Daoy (cell line): ENCODE measurements around the gene ITGA6. TPM values are rescaled to one million over a fixed set of nuclear protein-coding genes. Genes with fewer than 3 reads are reported as not detected.

Experiments
- DNase-seq: peaks from one replicate; pipeline ENCODE4 v3.0.0-alpha.2; 2015; ENCODE audit warnings: low read depth
- total RNA-seq: library from RNA; depleted of rRNA; stranded (reverse); fragments of >200 nt; shearing (Covaris generic); gene quantifications from 2 replicates; pipeline ENCODE4 v1.2.3, GENCODE V29; 2014; rRNA removed

Gene ITGA6
- 27.4 and 42.4 TPM in 2 replicates for total RNA-seq

GRCh38 chr2:172427256-172427989 lies at the start of gene ITGA6:
Gene ITGA6 (plus strand): TSS chr2:172427586.
- DNase-seq = peak; percentile 80

GRCh38 chr2:172380436-172381274 lies 46.7 kb upstream of the ITGA6 start:
- no peak for DNase-seq

GRCh38 chr2:172381275-172382027 lies 45.9 kb upstream of the ITGA6 start:
- no peak for DNase-seq

GRCh38 chr2:172387361-172387760 lies 40.0 kb upstream of the ITGA6 start:
- no peak for DNase-seq

GRCh38 chr2:172389685-172390339 lies 37.6 kb upstream of the ITGA6 start:
- no peak for DNase-seq

- DNase-seq = no peak
These were observed 33.4 kb upstream of the ITGA6 start for GRCh38 chr2:172394002-172394401.

GRCh38 chr2:172395503-172395902 lies 31.9 kb upstream of the ITGA6 start:
- no peak for DNase-seq

GRCh38 chr2:172397148-172397834 lies 30.1 kb upstream of the ITGA6 start:
- DNase-seq = no peak

- DNase-seq = no peak
These were observed 28.9 kb upstream of the ITGA6 start for GRCh38 chr2:172398440-172398839.

- DNase-seq = no peak
These were observed 27.6 kb upstream of the ITGA6 start for GRCh38 chr2:172399765-172400164.

GRCh38 chr2:172402198-172402597 lies 25.2 kb upstream of the ITGA6 start:
- DNase-seq = no peak

- DNase-seq = peak; percentile 23
These were observed 24.0 kb upstream of the ITGA6 start for GRCh38 chr2:172403402-172403801.

GRCh38 chr2:172403881-172404468 lies 23.4 kb upstream of the ITGA6 start:
- DNase-seq = no peak

- DNase-seq = peak; percentile 26
These were observed 22.6 kb upstream of the ITGA6 start for GRCh38 chr2:172404824-172405223.

- no peak for DNase-seq
These were observed 21.7 kb upstream of the ITGA6 start for GRCh38 chr2:172405673-172406072.

- DNase-seq = no peak
These were observed 19.1 kb upstream of the ITGA6 start for GRCh38 chr2:172408143-172408766.

- no peak for DNase-seq
These were observed 18.3 kb upstream of the ITGA6 start for GRCh38 chr2:172409042-172409441.

- no peak for DNase-seq
These were observed 14.3 kb upstream of the ITGA6 start for GRCh38 chr2:172412984-172413492.

GRCh38 chr2:172415157-172415864 lies 12.1 kb upstream of the ITGA6 start:
- DNase-seq = no peak

GRCh38 chr2:172415865-172416183 lies 11.6 kb upstream of the ITGA6 start:
- no peak for DNase-seq
